HepG2 (cell line): ENCODE measurements around the gene KRT77. TPM values are rescaled to one million over a fixed set of nuclear protein-coding genes. Genes with fewer than 3 reads are reported as not detected.

Experiments
- ATAC-seq: fragments of 200-7000 bp; cut with Tn5 transposase; 3 replicates; pipeline ENCODE4 v1.9.1; 2020; ENCODE audit warnings: mild to moderate bottlenecking, moderate library complexity
- BruUV-seq: library from RNA; stranded (reverse); fragments of 400-500 nt; replicated peaks from 2 replicates; lab custom pipeline; 2021; lab: Mats Ljungman, UMichigan
- CTCF ChIA-PET: fragments of 300-600 bp; formaldehyde crosslinking; extraction: SDS; loops from one replicate; lab custom pipeline; 2021; ENCODE audit warnings: low total read pairs, inconsistent platforms, low intra/inter-chr PET ratio; lab: Yijun Ruan, JAX
- POLR2A ChIA-PET: fragments of 350-600 bp; sonication (Branson Sonifier 250); formaldehyde crosslinking; loops from one replicate; lab custom pipeline; 2020; ENCODE audit warnings: antibody characterized with exemption, inconsistent platforms; lab: Yijun Ruan, JAX
- DNase-seq: peaks from one replicate; pipeline ENCODE4 v3.0.0-alpha.2; 2015; ENCODE audit warnings: low spot score
- FAIRE-seq: peaks from 3 replicates; lab custom pipeline; 2011; peaks lifted over from hg19 to GRCh38; lab: Jason Lieb, UNC
- H2AFZ ChIP-seq: one replicate; pipeline ENCODE4 v1.6.1; 2011; ENCODE audit warnings: low read length, inconsistent platforms
- H3K27ac ChIP-seq: fragments of 300-600 bp; 3 replicates; pipeline ENCODE4 v1.8.0; 2011; ENCODE audit warnings: mixed run types, mild to moderate bottlenecking, mixed read lengths, low read length, inconsistent platforms; ENCODE audit not compliant: insufficient read depth; ENCODE audit errors: extremely low read length
- H3K27me3 ChIP-seq, 2 experiments: fragments of 200-600 bp in 1 of 2; 2 replicates in 1 of 2; 3 replicates in 1 of 2; pipeline versions ENCODE4 v1.6.0 to v1.8.0; 2011; ENCODE audit warnings: low read length in 2 of 2, mild to moderate bottlenecking in 2 of 2, moderate library complexity in 2 of 2, inconsistent platforms in 1 of 2; ENCODE audit not compliant: insufficient read depth in 2 of 2, control insufficient read depth in 1 of 2
- H3K36me3 ChIP-seq, 2 experiments: fragments of 200-600 bp in 1 of 2; replicated peaks in 1 of 2; 2 replicates in 1 of 2; 3 replicates in 1 of 2; pipeline versions ENCODE4 v1.5.1 to v1.8.0; 2011; ENCODE audit warnings: low read length in 2 of 2, inconsistent platforms in 1 of 2; ENCODE audit not compliant: insufficient read depth in 2 of 2, control insufficient read depth in 1 of 2
- H3K4me1 ChIP-seq: 2 replicates; pipeline ENCODE4 v1.5.1; 2012; ENCODE audit warnings: low read length, inconsistent platforms; ENCODE audit not compliant: insufficient read depth
- H3K4me2 ChIP-seq: 2 replicates; pipeline ENCODE4 v1.6.0; 2011; ENCODE audit warnings: low read depth, low read length, inconsistent platforms
- H3K4me3 ChIP-seq, 3 experiments: fragments of 200-600 bp in 1 of 3; sonication (generic), shearing (Covaris generic) in 1 of 3; replicated peaks in 1 of 3; 2 replicates each; pipeline ENCODE4 v1.5.1; 2011 to 2016; ENCODE audit warnings: low read length in 3 of 3, inconsistent platforms in 2 of 3, low read depth in 2 of 3, mild to moderate bottlenecking in 2 of 3, control low read depth in 1 of 3, mixed read lengths in 1 of 3; ENCODE audit not compliant: insufficient read depth in 1 of 3
- H3K79me2 ChIP-seq: one replicate; pipeline ENCODE4 v1.6.1; 2011; ENCODE audit warnings: low read length, inconsistent platforms; ENCODE audit not compliant: insufficient read depth
- H3K9ac ChIP-seq: 2 replicates; pipeline ENCODE4 v1.6.0; 2011; ENCODE audit warnings: mild to moderate bottlenecking, low read depth, low read length, inconsistent platforms; ENCODE audit not compliant: insufficient read depth
- H3K9me3 ChIP-seq: 2 replicates; pipeline ENCODE4 v1.5.1; 2012; ENCODE audit warnings: mild to moderate bottlenecking, low read length
- H4K20me1 ChIP-seq: 2 replicates; pipeline ENCODE4 v1.6.0; 2011; ENCODE audit warnings: inconsistent platforms, mild to moderate bottlenecking, low read length, moderate library complexity; ENCODE audit not compliant: insufficient read depth
- HNF1B ChIP-seq: sonication (generic); formaldehyde crosslinking; IDR thresholded peaks from 2 replicates; pipeline ENCODE4 v1.5.1; 2020; ENCODE audit warnings: mild to moderate bottlenecking, moderate library complexity, missing genetic modification reagents
- IRF1 ChIP-seq: sonication (generic); formaldehyde crosslinking; IDR thresholded peaks from 2 replicates; pipeline ENCODE4 v1.4.0; 2020; ENCODE audit warnings: low read depth, mild to moderate bottlenecking, missing genetic modification reagents
- KAT7 ChIP-seq: IDR thresholded peaks from 2 replicates; pipeline ENCODE4 v1.6.1; 2018; ENCODE audit warnings: borderline replicate concordance, missing compliant biosample characterization
- PAXIP1 ChIP-seq: sonication (generic); formaldehyde crosslinking; conservative IDR thresholded peaks from 2 replicates; pipeline ENCODE4 v1.4.0; 2020; ENCODE audit warnings: mild to moderate bottlenecking, missing genetic modification reagents, moderate library complexity
- SIX4 ChIP-seq: sonication (generic); formaldehyde crosslinking; IDR thresholded peaks from 2 replicates; pipeline ENCODE4 v1.4.0; 2020; ENCODE audit warnings: missing genetic modification reagents
- SNAI1 ChIP-seq: sonication (generic); formaldehyde crosslinking; IDR thresholded peaks from 2 replicates; pipeline ENCODE4 v1.5.0; 2020; ENCODE audit warnings: mild to moderate bottlenecking, missing genetic modification reagents, borderline replicate concordance
- SNAPC4 ChIP-seq: sonication (generic); formaldehyde crosslinking; IDR thresholded peaks from 2 replicates; pipeline ENCODE4 v1.4.0; 2020; ENCODE audit warnings: mild to moderate bottlenecking, missing genetic modification reagents
- STAT5B ChIP-seq: sonication (generic); formaldehyde crosslinking; IDR thresholded peaks from 2 replicates; pipeline ENCODE4 v1.4.0; 2020; ENCODE audit warnings: missing genetic modification reagents
- TBP ChIP-seq: sonication (generic); formaldehyde crosslinking; IDR thresholded peaks from 2 replicates; pipeline ENCODE4 v1.5.0; 2020; ENCODE audit warnings: missing genetic modification reagents
- ZBTB26 ChIP-seq: IDR thresholded peaks from 2 replicates; pipeline ENCODE4 v1.6.1; 2016; ENCODE audit warnings: missing compliant biosample characterization, missing genetic modification reagents, borderline replicate concordance
- ZFY ChIP-seq: sonication (generic); formaldehyde crosslinking; IDR thresholded peaks from 2 replicates; pipeline ENCODE4 v1.4.0; 2020; ENCODE audit warnings: missing genetic modification reagents
- WGBS: methylation state at CpG from one replicate; pipeline ENCODE4 v1.1.6; 2017; ENCODE audit warnings: low lambda C conversion rate; 5-methylcytosine and 5-hydroxymethylcytosine counted together
- in situ Hi-C: cut with HindIII; loops from 2 replicates; pipeline ENCODE4 v1.10.0; 2017; ENCODE audit warnings: low pct_unique_long_range_greater_than_20kb; ENCODE audit not compliant: extremely low pct_ligation_motif_present
- intact Hi-C: fragments of 100-400 bp; cut with micrococcal nuclease; formaldehyde crosslinking; loops from one replicate; pipeline ENCODE4 v1.10.0; 2022; ENCODE audit not compliant: unreplicated experiment
- polyA plus RNA-seq, 8 experiments: library from polyadenylated mRNA; depleted of rRNA in 3 of 8; stranded (reverse) in 7 of 8; unstranded in 1 of 8; fragments of >200 nt; fragmentation: Illumina TruSeq in 4 of 8; extraction: Trizol in 4 of 8; gene quantifications; 2 replicates each; pipeline versions ENCODE4 v1.2.1 to v1.2.3, GENCODE V29; 2011 to 2016; ENCODE audit warnings: low read depth in 4 of 8, missing spikeins in 1 of 8, mixed read lengths in 1 of 8; ENCODE audit not compliant: insufficient read depth in 1 of 8
- total RNA-seq, 5 experiments: library from RNA; depleted of rRNA; stranded (reverse); fragments of >200 nt; fragmentation: Illumina TruSeq; extraction: Trizol; gene quantifications; 2 replicates each; pipeline ENCODE4 v1.2.3, GENCODE V29; 2016; ENCODE audit warnings: low read depth in 1 of 5

KRT77 gene
- total and polyA plus RNA-seq, 2 of the 13 experiments (the other 11 are each of a cell fraction or from before 2014, with no cell fraction given) = not detected

- Histone ChIP-seq H3K9ac (no peak overlapping the region), H2AFZ (no peak overlapping the region), H3K4me2 (no peak overlapping the region), H3K4me3 (no peak overlapping the region), H3K36me3 (no peaks in the 10 kb centered on the region), H4K20me1 (no peaks in the 10 kb centered on the region), H3K27ac (no peak overlapping the region), H3K9me3 (no peaks in the 10 kb centered on the region), H3K27me3 (peaks cover 2 to 53% of the 10 kb centered on the region in 2 experiments; a peak in 4 of 5 replicates), H3K79me2 (no peaks in the 10 kb centered on the region), H3K4me1 (no peaks in the 10 kb centered on the region)
- DNase-seq = no peak
- intact Hi-C loops (no loop called here), in situ Hi-C loops (no loop called here)
- no peak for ATAC-seq
- FAIRE-seq = no peak
- ChIA-PET CTCF (no interaction called here), POLR2A (no interaction called here)
- 31% methylated on average over 7 of the region's 8 CpGs for WGBS
- no TSS peak for BruUV-seq
- TF ChIP-seq SIX4 (CRISPR knock-in tag) (no peak), ZBTB26 (no peak), SNAI1 (CRISPR knock-in tag) (no peak), HNF1B (no peak), SNAPC4 (CRISPR knock-in tag) (no peak), IRF1 (no peak), STAT5B (no peak), KAT7 (CRISPR knock-in tag) (no peak), TBP (no peak), ZFY (CRISPR knock-in tag) (no peak), PAXIP1 (CRISPR knock-in tag) (no peak)
These were observed 55.2 kb downstream of the KRT77 start for GRCh38 chr12:52648012-52648550.
